NCI-H2171 (cell line): ENCODE results near the gene ADGRG3.

Experiments
- DNase-seq: peaks from one replicate; lab custom pipeline; 2025; lab: John Stamatoyannopoulos, UW

ADGRG3 gene

DNA sequence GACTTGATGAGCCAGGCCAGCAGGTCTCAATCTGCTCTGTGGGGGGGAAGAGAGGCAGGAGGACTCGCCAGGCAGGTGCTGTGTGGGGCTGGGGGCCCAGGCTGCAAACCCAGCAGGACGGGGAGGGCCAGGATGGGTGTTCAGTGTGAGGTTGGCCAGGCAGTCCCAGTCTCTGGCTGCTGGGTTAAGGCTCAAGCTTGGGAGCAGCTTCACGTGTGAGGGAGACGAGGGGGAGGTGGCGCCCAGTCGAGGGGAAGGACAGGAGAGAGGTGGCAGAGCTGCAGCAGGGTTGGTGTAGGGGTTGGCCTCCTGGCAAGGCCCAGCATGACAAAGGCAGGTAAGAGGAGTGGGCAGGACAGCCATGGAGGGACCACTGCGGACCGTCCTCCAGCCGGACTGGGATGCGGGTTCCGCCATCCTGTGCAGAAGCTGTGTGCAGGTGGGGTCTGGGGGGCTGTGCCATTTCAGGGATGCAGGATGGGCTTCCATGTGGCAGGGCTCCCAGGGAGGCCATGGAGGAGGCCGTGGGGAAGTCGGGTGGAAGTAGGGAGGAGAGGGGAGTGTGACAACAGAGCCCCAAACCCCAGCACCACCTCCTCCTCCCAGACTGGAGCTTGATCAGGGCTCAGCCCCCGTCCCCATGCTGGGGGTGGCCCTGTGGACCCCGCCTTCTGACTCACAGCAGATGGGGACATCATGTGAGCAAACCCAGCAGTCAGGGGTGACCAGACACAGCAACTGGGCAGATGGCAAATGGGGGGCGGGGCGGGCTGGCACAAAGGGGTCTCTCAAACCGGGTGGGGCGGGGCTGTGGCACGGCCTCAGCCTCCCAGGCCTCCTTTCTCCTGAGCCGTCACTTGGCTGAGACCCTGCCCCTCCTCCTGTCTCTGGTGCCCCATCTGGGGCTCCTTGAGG lies 36.9 kb upstream of the ADGRG3 start:
- DNase-seq: no peak

DNA sequence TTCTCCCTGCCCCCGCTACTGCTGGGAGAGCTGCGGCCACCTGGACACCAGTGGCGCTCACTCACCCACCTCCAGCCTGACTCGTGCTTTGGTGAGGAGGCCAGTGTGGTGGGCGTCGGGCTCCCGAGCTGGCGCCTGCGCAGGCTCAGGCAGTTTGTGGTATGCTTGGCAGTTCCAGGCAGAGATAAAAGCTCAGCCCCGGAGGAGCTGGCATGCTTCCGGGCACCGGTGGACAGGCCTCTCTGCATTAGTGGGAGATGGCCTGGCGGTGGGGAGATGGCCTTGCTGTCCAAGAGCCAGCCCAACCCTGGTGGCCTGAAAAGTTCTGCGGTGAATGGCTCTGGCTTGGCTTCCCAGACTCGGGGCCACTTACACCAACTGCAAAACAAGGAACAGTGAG lies 35.5 kb upstream of the ADGRG3 start:
- DNase-seq: no peak

DNA sequence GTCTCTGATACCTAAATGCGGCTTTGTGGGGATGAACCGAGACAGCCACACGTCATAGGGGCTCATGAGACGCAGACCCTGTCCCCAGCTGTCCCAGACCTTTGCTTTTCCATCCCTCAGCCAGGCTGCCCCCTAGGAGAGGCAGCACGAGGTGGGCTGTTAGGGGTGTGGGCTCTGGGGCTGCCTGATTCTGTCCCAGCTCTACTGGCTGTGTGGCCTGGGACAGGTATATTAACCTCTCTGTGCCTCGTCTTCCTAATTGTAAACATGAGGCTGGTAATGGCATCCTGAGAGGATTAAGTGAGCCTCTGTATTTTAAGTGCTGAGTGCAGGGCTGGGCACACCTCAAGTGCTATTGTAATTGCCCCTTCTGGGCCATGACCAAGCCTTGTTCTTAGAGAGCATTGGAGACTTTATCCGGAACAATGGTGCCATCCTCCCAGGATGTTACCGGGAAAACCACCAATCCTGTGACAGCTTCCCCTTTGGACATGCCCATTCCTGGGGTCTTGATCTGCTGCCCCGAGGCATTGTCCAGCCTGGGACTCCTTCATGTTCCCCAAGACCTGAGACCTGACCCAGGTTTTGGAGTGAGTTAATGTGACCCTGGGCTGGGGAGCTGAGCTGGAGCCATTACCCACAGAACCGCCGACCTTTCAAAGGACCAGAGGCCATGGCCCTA lies 34.6 kb upstream of the ADGRG3 start:
- DNase-seq: no peak

DNA sequence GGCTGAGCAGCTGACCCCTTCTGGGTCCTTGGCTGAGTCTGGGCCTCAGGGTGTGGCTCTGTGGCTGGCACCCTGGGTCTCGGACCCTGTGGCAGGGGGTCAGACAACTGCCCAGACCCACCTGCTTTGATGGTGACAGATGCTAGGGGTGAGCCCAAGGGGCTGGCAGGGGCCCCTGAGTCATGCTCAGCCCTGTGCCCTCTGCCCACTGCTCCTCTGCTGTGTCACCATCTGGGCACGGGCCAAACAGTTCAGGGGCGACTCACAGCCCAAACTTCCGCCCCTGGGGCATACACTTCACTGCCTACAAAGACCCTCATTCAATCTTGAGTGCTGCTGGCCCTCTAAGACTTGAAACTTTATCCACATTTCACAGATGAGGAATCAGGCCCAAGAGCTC lies 33.9 kb upstream of the ADGRG3 start:
- no peak for DNase-seq

- no peak for DNase-seq
Observed at GRCh38 chr16:57635266-57636097, 32.6 kb upstream of the ADGRG3 start.

GRCh38 chr16:57636184-57636583 lies 31.9 kb upstream of the ADGRG3 start:
- no peak for DNase-seq

GRCh38 chr16:57637020-57637419 lies 31.1 kb upstream of the ADGRG3 start:
- no peak for DNase-seq

GRCh38 chr16:57637424-57637823 lies 30.7 kb upstream of the ADGRG3 start:
- DNase-seq: no peak

DNA sequence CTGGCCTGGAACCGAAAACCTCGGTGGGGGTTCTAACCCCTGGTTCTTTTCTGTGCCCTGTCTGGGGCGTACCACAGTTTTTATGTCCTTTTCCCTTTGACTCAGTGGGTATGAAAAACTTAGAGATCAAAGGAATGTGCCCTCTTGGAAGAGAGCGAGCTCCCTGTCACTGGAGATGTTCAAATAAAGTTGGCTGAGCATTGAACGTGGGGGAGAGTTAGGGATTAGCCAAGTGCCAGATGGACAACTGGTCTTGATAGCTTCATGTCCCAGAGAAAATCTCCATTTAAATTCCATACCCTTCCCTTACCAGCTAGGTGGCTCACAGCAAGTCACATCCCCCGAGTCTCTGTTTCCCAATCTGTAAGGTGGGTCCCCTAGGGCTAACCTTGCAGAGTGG lies 30.1 kb upstream of the ADGRG3 start:
- no peak for DNase-seq

GRCh38 chr16:57638381-57638780 lies 29.7 kb upstream of the ADGRG3 start:
- DNase-seq: no peak

DNA sequence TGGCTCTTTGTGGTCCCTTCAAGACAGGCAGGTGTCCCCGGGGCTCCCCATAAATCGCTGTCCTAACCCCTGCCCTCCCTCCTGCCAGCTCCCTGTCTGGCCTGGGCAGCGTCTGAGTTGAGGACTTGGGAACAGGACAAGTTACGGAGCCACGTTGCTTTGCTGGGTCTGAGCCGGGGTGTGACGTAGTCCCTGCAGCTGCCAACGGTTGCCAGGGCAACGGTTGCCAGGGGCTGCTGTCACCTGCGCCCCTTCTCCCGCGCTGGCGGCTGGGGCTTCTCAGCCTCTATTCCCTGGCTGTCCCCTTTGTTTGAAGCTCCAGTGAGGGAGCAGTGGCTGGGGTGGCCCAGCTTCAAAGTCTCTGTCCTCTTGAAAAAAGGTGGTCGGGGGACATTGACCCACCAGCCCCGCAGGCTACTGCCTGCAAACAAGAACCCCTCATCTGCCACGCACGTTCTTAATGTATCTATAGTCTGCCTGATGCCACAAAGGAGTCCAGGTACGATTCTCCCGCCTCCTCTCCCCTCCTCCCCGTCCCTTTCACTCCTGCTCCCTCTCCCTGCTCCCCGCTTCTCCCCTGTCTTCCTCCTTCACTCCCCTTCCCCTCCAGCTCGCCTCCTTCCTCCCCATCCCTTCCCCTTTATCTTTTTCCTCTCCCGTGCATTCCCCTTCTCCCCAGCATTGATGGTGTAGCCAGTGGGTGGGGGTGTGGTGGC lies 28.8 kb upstream of the ADGRG3 start:
- DNase-seq: peak; percentile 74

DNA sequence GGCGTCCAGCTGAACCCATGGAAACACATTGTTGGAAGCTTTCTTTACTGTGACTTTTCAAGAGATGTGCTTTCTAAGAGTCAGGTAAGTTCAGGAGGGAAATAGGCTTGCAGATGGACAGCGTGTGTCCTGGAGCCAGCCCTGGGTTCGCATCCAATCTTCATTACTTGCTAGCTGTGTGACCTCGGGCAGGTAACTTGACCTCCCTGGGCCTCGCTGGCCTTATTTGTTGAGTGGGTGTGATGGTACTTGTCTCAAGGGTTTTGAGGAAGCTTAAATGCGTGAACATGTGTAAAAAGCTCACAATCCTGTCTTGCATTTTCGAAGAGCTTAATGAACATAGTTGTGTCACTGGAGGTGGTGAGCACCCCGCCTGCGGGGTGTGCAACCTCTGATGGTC lies 27.9 kb upstream of the ADGRG3 start:
- DNase-seq: no peak

- DNase-seq: no peak
Observed at GRCh38 chr16:57640612-57641011, 27.5 kb upstream of the ADGRG3 start.

GRCh38 chr16:57642160-57643135 lies 25.7 kb upstream of the ADGRG3 start:
- DNase-seq: no peak

GRCh38 chr16:57643147-57643874 lies 24.8 kb upstream of the ADGRG3 start:
- no peak for DNase-seq

- DNase-seq: no peak
Observed at GRCh38 chr16:57643910-57644309, 24.2 kb upstream of the ADGRG3 start.

DNA sequence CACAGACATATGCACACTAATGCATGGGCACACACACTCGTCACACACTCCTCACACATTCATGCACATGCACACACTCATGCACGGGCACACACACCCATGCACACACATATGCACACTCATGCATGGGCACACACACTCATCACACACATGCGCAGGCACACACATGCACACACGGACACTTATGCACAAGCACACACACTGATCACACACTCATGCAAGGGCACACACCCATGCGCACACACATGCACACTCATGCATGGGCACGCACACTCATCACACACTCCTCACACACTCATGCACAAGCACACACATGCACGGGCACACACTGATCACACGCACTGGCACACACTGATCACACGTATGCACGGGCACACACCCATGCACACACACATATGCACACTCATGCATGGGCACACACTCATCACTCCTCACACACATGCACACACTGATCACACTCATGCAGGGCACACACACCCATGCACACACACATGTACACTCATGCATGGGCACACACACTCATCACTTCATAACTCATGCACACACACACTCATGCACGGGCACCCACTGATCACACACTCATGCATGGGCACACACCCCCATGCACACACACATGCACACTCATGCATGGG lies 23.6 kb upstream of the ADGRG3 start:
- no peak for DNase-seq

GRCh38 chr16:57645169-57645568 lies 22.9 kb upstream of the ADGRG3 start:
- DNase-seq: no peak

DNA sequence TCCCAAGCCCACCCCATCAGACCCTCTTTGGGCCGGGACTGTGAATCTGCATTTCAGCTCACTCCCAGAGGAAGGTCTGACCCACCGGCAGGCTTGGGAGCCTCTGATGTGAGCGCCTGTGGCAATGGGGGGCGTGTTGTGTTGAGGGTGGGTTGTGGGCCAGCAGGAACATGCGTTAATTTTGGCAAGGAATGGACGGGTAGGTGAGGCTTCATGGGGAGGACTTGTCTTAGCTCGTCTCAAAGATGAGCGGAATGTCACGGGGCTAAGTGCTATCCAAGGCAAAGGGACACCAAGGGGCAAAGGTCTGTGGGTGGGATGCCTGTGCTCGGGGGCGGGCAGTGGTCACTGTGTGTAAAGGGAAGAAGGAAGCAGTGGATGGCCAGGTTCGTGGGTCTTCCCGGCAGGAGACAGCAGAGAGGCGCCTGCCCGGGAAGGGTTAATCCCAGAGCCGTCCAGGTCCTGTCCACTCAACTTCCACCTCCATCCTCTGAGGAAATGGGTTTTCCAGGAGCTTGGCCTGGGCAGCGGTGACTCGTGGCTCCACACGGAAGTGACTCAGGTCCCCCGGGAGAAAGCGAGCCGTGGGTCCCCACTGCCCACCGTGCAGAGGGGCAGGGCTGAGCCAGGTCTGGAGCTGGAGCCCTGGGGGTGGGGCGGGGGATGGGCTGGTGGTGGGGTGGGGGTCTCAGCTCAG lies 22.3 kb upstream of the ADGRG3 start:
- DNase-seq: no peak
